22Rv1 (cell line): ENCODE measurements around the gene INPP5A.

ENCODE experiments used
- CTCF ChIP-seq: fragments of 450-650 bp; IDR thresholded peaks from 2 replicates; pipeline ENCODE4 v1.5.1; 2017; ENCODE audit warnings: mild to moderate bottlenecking
- ZFX ChIP-seq: fragments of 450-650 bp; IDR thresholded peaks from 2 replicates; pipeline ENCODE4 v1.6.1; 2017; ENCODE audit warnings: antibody characterized with exemption, borderline replicate concordance

GRCh38 chr10:132643709-132644526 is 106.3 kb downstream of the INPP5A start:
- TF ChIP-seq CTCF: no peak
- no peak for TF ChIP-seq ZFX
